ENCODE measurements around the gene FBXL17. TPM values are rescaled to one million over a fixed set of nuclear protein-coding genes. Genes with fewer than 3 reads are reported as not detected.

Gene FBXL17
- total RNA-seq, 4 donors from 2014 or later = 16.1 to 31.8 (median 18.8) TPM

GRCh38 chr5:108122702-108123101, 259.2 kb downstream of the FBXL17 start:
- no peak overlapping the region for H3K4me3 ChIP-seq (ENCODE audit: low read depth, poor library complexity, severe bottlenecking)
- WGBS, 2 donors = 73 to 77% methylated on average over 4 of the region's 4 CpGs
- no peak for TF ChIP-seq POLR2A (IDR thresholded peaks at IDR 0.05)
- TF ChIP-seq, protein P1, sequence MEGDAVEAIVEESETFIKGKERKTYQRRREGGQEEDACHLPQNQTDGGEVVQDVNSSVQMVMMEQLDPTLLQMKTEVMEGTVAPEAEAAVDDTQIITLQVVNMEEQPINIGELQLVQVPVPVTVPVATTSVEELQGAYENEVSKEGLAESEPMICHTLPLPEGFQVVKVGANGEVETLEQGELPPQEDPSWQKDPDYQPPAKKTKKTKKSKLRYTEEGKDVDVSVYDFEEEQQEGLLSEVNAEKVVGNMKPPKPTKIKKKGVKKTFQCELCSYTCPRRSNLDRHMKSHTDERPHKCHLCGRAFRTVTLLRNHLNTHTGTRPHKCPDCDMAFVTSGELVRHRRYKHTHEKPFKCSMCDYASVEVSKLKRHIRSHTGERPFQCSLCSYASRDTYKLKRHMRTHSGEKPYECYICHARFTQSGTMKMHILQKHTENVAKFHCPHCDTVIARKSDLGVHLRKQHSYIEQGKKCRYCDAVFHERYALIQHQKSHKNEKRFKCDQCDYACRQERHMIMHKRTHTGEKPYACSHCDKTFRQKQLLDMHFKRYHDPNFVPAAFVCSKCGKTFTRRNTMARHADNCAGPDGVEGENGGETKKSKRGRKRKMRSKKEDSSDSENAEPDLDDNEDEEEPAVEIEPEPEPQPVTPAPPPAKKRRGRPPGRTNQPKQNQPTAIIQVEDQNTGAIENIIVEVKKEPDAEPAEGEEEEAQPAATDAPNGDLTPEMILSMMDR (IDR thresholded peaks at IDR 0.05) = no peak
- intact Hi-C loops (cut with DNase I; ENCODE audit: low total_unique reads) = no loop called here
- no peak for DNase-seq (ENCODE audit: low spot score in 2 of 2)

DNA sequence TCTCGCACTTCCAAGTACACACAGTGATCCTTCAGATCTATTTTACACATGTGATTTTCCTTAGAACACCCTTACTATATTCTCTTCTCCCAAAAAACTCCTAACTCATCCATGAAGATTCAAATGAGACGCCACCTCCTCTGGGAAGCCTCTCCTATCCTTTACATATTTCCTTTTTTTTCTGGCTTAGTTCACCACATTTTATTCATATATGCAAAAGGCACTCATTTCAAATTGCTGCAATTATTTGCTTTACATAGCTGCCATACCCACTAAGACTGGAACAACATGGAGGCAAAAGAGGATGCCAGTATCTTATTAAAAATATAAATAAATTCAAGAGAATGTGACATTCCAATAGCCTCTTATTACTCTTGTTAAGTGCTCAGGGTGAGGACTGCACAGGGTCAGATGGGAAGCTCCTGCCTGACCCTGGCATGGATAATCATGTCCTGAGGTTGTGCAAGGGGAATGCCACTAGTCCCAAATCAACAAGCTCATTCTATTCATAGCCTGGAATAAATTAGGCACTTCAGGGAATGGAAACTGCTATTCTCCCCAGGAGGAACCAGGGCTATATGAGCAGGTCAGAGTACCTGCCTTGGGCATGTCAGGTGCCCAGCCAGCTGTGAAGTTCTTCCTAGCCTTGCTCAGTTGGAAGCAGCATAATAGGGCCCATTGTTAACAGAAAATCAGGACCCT, 262.9 kb downstream of the FBXL17 start:
- intact Hi-C loops (cut with DNase I; ENCODE audit: low total_unique reads) = no loop called here
- 99 to 100% methylated on average over 2 of the region's 2 CpGs for WGBS, 2 donors
- no peak for TF ChIP-seq POLR2A (IDR thresholded peaks at IDR 0.05)
- TF ChIP-seq, protein P1 (IDR thresholded peaks at IDR 0.05) = no peak
- no peak for DNase-seq (ENCODE audit: low spot score in 2 of 2)
- H3K4me3 ChIP-seq (ENCODE audit: low read depth, poor library complexity, severe bottlenecking) = no peak overlapping the region

- intact Hi-C loops (cut with DNase I; ENCODE audit: low total_unique reads) = no loop called here
- TF ChIP-seq, protein P1 (IDR thresholded peaks at IDR 0.05) = no peak
- TF ChIP-seq POLR2A (IDR thresholded peaks at IDR 0.05) = no peak
- DNase-seq (ENCODE audit: low spot score in 2 of 2) = no peak
Measured at GRCh38 chr5:108115673-108116072, 266.2 kb downstream of the FBXL17 start.

DNA sequence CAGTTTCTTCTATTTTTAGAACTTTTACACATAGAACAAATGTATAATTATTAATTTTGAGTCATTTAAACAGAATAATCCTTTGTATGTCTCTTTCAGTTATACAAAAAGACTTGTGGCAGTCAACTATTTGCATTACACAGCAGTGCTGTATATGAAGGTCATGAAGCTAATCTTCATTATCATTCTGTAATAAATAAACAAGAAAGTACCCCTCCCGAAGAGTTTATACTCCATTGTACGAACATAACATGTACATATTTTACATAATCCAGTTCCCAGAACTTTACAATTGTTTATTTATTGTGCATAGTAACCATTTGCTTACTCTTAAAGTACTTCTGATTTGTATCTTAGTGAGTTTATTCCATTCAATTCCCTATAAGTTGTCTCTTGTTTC, 267.9 kb downstream of the FBXL17 start:
- intact Hi-C loops (cut with DNase I; ENCODE audit: low total_unique reads) = no loop called here
- no peak for DNase-seq (ENCODE audit: low spot score in 2 of 2)
- no peak overlapping the region for H3K4me3 ChIP-seq (ENCODE audit: low read depth, poor library complexity, severe bottlenecking)
- TF ChIP-seq POLR2A (IDR thresholded peaks at IDR 0.05) = no peak
- TF ChIP-seq, protein P1 (IDR thresholded peaks at IDR 0.05) = no peak
- WGBS, 2 donors = 87 to 92% methylated on average over 2 of the region's 2 CpGs

More at GRCh38 chr5:108115673-108116072, 266.2 kb downstream of the FBXL17 start:
- no peak overlapping the region for H3K4me3 ChIP-seq (ENCODE audit: low read depth, poor library complexity, severe bottlenecking)

DNA sequence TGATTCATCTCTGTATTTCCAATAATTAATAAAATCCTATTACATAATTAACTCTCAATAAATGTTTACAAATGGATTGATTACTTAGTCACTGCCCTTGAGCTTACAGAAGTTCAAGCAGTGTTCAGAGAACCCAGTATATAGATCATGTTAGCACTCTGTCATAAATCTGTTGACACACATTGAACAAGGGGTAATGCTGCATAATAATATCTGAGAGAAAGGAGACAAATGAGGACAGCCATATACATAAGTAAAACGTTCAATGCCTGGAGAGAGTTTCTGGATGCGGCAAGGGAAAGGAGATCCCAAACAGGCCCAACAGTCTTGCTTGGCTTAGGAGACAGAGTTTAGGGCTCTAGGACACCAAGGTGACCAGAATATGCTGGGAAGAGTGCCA, 270.2 kb downstream of the FBXL17 start:
- TF ChIP-seq, protein P1 (IDR thresholded peaks at IDR 0.05) = no peak
- no peak for TF ChIP-seq POLR2A (IDR thresholded peaks at IDR 0.05)
- DNase-seq (ENCODE audit: low spot score in 2 of 2) = no peak
- WGBS, 2 donors = 60 to 81% methylated on average over 2 of the region's 2 CpGs
- H3K4me3 ChIP-seq (ENCODE audit: low read depth, poor library complexity, severe bottlenecking) = no peak overlapping the region
- intact Hi-C loops (cut with DNase I; ENCODE audit: low total_unique reads) = no loop called here

DNA sequence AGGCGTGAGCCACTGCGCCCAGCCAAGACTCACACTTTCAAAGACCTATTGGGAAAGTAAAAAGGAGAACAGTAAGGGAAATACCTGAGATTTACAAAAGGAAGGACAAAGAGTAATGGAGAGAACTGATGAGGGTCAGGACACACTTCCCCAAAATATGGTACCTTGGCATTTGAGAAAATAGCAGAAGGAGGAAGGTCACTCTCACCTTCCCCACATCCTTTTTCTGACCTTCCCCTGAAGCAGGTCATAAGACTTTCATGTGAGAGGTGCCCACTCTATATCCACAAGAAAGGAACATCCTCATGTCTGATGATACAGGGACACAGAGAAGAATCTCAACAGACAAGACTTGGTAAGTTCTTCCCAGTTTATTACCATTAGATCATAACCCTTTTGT, 272.8 kb downstream of the FBXL17 start:
- H3K4me3 ChIP-seq (ENCODE audit: low read depth, poor library complexity, severe bottlenecking) = no peak overlapping the region
- intact Hi-C loops (cut with DNase I; ENCODE audit: low total_unique reads) = no loop called here
- TF ChIP-seq, protein P1 (IDR thresholded peaks at IDR 0.05) = no peak
- TF ChIP-seq POLR2A (IDR thresholded peaks at IDR 0.05) = no peak
- 94 to 97% methylated on average over 2 of the region's 2 CpGs for WGBS, 2 donors
- DNase-seq (ENCODE audit: low spot score in 2 of 2) = no peak
